GM21367 (cell line): Measurements from ENCODE around the gene ZNF444.

ENCODE experiments used
- ATAC-seq: cut with Tn5 transposase; IDR thresholded peaks from one replicate; pipeline ENCODE4 v1.9.1; 2021; ENCODE audit not compliant: unreplicated experiment

ZNF444 gene

DNA sequence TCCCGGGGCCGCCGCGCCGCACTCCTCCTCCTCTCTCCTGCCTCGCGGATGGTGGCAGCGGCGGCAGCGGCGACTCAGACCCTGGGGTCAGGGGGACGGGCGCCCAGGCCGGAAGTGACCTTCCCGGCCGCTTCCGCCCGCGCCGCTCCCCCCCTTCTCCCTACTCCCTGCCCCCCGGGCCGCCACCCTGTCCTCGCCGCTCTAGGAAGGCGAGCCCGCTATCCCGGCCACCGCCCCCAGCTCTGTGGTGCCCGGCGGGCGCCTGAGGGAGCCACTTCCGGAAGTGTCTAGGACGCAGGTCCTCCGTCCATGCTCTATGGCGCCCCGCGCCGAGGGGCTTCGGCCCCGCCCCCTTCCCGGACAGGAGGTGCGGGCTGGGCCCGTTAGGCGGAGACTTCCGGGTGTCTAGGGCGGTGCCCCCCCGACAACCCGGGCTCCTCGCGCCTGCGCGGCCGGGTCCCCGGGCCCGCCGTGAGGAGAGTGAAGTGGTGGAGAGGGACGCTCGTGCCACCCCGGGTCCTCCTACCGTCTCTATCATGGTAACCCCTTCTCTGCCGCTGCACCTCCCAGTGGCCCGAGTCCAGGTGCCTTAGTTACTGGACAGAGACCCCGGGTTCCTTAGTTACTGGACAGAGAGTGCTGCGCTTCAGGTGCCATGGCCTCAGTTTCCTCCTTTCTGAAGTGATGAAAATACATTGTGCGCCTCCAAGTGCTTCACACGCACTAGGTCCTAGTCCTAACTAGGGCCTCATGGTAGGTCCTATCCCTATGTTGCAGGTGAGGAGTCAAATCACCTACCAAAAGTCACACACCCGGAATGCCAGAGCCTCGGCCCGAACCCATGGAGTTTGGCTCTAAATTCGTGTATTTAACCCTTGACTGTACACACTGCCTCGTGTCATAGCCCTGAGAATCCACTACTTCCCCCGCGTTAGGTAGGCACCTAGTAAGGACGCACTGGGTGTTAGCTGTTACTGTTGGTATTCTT lies 19.6 kb upstream of the ZNF444 start, which contains the start of gene ZNF787:
Gene ZNF787, minus strand, starts transcription at position 116 of the 988 bp plus-strand sequence. CDS start 18,078 bp downstream, outside the sequence.
- peak; percentile 70 for ATAC-seq

DNA sequence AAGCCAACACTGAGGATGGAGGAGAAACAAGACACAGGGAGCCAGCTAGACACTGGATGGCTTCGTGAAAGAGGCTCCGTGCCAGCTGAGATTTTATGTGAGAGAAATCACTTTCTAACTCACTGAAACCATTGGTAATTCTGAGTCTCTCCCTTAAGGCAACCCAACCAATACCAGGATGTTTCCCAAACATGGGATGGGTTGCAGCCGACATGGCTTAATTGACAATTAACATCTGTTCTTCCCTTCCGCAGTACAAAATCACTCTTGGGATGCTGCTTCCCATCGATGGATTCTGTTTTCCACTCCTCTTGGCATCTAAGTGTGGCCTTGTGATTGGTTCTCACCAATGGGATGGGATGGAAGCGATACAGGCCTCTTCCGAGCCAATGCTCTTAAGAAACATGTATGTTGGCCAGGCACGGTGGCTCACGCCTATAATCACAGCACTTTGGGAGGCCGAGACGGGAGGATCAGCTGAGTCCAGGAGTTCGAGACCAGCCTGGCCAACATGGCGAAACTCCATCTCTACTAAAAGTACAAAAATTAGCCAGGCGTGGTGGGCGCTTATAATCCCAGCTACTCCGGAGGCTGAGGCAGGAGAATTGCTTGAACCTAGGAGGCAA lies 17.7 kb upstream of the ZNF444 start:
- no peak for ATAC-seq

DNA sequence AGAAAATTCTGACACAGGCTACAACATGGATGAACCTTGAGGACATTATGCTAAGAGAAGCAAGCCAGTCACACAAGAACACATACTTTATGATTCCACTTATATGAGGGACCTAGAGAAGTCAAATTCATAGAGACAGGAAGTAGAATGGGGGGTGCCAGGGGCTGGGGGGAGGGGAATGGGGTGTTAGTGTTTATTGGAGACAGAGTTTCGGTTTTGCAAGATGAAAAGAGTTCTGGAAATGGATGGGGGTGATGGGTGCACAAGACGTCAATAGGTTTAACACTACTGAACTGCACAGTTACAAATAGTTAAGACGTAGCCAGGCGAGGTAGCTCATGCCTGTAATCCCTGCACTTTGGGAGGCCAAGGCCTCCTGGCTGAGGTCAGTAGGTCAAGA lies 16.5 kb upstream of the ZNF444 start:
- ATAC-seq = no peak

DNA sequence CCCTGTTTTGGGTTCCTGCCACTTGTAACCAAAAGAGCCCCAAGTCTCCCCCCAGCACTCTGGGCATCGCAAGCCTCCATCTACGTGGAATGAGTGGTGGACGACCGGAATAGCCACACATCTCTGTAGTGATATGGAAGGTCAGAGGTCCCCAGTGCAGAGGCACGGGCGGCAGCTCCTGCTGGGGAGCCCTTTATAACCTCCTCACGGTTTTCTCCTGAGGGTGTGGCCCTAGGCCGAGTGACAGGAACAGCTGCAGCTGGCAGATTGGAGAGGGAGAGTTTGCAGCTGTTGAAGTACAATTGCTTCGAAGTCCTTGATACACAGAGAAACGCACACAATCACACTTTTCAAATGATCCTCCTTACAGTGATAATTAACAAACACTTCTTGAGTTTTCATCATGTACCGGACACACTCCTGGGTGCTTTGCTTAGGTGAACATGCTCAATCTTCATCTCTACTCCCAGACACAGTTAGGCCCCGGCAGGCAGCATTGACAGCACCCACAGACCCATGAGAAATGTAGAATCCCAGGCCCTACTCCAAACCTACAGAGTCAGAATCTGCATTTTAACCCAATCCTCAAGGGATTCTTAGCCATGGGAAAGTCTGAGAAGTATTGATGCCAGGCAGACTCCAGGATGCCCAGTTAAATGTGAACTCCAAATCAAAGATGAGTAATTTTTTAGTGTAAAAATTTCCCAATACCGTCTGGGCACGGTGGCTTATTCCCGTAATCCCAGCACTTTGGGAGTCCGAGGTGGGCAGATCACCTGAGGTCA lies 15.1 kb upstream of the ZNF444 start:
- no peak for ATAC-seq

DNA sequence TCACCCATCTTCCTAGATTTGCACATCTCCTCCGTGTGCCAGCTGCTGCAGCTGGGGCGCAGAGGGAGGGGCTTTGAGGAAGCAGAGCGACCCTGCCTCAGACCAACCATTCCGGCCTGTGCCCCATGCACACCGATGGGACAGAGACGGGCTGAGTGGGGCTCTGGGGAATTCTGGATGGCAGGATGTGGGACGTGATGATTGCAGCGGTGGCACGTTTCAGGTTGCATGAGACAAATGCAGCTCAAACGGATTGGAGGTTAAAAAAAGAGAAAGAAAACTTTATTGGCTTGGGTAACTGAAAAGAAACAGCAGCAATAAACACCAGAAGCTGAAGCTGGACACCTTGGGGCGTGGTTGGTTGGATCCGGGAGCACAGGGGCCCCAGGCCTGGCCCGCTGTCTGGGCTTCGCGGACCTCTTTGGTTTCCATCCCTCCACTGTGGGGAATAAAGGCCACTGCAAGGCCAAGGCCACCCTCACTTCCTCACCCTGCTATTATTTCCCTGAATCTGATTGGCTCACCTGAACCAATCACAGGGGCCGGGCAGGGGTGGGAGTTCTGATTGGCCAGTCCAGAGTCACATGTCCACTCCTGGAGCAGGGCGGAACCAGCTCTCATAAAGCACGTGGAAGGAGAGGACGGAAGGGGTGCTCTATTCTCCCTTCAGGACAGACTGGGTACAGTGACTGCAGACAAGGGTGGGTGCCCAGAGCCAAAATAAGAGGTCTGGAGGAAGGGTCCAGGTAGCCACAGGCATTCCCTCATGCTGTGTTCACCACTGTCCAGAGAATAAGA lies 13.9 kb upstream of the ZNF444 start:
- ATAC-seq = no peak

DNA sequence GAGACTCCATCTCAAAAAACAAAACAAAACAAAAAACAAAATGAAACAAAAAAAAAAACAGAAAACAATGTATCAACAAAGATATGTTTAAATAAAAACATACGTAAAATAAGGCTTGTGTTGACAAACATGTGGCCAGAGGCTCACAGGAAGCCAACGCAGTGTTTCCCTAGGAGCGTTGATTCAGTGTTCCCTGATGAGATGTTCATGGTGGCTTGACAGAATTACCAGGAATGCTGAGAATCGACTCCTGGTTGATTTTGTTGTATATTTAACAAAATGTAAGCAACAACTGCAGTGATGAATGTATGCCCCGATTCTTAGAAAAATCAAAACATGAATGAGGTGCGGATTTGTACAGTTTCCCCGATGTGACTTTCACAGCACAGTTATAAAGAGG lies 11.1 kb upstream of the ZNF444 start:
- no peak for ATAC-seq

DNA sequence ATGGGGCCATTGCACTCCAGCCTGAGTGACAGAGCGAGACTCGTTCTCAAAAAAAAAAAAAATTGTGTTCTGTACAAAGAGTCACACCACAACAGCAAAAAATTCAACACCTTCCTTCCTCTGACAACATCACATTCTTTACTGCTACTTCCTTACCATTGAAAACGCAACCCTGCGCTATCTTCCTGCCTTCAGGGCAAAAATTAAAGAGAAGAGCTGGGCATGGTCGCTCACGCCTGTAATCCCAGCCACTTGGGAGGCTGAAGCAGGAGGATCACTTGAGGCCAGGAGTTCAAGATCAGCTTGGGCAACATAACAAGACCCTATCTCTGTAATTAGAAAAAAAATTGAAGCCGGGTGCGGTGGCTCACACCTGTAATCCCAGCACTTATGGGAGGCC lies 9.4 kb upstream of the ZNF444 start:
- no peak for ATAC-seq

DNA sequence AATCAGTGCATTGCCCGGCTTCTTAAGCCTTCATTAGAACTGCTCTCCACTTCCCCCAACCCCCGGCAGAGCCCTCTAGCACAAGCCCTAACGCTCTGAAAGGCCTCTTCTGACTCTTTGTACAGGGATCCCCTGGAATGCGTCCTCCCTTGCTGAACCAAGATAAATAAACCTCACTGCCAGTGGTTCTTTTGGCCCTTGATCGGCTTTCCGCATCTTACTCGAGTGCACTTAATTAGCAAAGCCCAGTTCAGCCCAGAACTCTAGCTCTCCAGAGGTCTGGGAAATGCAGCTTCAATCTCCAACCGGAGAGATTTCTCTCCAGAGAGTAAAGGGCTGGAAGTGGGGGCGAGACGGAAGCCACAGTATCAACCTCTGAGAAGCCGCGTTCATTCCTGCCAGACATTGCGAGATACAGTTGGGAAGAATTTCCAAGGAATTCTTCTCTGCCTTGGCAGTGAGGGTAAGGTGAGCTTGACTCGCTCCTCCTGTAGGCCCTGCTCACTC lies 8.7 kb upstream of the ZNF444 start:
- no peak for ATAC-seq

DNA sequence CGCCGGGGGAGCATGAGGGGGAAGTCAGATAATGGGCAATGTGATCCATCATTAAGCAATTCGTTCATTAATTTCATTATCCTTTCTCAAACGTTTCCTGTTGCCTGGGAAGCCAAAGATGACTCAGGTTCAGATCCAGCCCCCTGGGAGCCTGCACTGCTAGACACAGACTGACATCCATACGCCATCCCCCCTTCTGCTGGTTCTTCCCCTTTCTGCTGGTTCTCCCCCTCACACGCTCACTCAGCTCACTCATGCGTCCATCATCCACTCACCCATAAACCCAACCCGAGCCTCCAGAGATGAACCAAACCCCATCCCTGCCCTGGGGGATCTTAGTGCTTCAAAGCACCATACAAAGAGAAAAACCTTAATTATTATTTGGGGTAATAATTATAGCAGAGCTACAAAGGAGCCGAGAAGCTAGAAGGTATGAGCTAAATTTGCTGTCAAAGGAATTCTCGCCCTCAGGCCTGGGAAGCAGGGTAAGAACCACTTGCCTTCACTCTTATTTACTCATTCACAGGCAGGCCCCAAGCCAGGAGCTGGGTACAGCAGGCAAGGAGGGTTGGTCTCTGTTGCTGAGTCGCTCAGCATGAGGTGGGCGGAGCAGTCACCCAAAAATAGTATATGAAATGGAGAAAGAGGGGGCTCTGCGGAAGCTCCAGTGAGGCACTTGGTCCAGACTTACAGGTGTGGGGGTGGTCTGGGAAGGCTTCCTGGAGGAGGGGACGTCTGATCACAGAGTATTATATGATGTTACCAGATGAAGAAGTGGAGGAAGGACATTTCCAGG lies 7.0 kb upstream of the ZNF444 start:
- ATAC-seq = no peak

DNA sequence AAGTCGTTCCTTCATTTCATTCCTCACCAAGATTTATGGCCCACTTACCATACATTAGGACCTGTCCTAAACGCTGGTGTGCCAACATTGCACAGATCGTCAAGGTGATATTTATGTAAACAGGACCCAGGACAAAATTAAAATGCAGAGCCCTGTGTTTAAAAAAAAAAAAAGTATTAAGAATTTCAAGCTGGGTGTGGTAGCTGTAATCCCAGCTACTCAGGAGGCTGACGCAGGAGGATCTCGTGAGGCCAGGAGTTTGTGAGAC lies 6.5 kb upstream of the ZNF444 start:
- ATAC-seq = no peak

DNA sequence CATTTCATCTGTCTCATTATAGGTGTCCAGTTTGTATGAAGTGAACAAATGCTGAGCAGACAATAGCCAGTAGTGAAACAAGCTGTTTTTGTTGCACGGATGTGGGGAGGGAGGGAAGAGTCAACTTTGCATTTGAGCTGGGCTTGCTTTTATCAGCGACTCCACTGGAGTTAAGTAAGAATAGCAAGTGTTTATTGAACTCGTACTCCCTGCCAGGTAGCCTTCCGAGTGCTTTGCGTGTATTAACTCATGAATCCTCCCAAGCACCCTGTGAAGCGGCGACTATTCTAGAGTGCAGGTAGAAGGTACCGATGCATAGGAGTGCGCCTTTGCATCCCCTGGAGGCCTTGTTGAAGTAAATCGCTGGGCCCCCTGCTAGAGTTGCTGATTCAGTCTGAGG lies 4.7 kb upstream of the ZNF444 start:
- no peak for ATAC-seq

DNA sequence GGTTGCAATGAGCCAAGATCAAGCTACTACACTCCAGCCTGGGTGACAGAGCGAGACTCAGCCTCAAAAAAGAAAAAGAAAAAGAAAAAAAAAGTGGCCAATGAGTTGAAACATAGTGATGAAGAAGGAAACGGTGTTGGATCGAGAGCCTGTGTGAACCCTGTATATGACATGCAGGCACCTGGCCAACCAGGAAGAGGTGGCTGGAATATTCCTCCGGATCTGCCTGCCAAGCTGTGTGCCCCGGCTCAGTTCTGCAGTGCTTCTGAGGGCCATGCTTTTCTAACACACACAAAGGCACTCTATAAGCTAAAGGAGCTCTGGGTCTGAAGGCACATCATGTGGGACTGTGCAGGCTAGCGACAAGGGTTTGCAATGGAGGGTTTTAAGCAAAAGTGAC lies 3.7 kb upstream of the ZNF444 start:
- ATAC-seq = no peak

DNA sequence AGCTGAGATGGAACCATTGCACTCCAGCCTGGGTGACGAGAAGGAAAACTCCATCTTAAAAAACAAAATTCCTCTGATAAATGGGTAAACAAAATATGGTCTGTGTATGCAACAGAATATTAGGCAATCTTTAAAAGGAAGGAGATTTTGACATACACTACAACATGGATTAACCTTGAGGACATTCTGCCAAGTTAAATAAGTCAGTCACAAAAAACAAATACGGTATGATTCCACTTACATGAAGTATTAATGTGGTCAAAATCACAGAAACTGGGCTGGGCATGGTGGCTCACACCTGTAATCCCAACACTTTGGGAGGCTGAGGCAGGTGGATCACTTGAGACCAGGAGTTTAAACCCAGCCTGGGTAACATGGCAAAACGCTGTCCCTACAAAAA lies 3.0 kb upstream of the ZNF444 start:
- no peak for ATAC-seq

DNA sequence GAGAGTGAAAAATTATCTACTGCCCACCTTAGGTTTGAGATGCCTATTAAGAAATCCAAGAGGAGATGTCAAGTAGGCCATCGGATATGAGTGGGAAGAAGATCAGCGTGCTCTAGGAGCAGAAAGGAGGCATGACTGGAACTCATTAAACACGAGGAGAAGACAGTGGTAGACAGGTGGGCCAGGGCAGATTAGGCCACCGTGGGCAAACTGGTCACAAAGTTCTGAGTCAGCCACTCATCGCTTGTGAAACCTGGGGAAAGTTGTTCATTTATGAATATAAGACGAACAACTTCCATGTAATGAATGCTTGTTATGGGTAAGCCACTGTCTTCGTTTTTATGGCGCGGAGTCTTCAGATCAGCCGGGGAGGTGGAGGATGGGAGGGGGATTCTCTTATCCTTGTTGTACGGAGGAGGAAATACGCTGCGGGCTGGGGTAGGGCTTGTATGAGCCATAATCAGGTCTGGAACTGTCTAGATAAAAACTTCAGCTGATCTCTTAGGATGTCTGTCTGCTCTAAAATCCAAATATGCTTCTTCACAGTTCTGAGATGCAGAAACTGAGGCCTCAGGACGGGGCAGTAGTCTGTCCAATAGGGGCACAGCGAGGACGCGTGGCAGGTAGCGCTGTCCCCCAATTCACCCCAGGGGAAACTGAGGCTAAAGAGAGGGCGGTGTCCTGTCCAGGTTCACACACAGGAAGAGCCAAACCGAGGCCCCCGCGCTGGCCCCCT lies 1.1 kb upstream of the ZNF444 start:
- peak; percentile 3 for ATAC-seq

DNA sequence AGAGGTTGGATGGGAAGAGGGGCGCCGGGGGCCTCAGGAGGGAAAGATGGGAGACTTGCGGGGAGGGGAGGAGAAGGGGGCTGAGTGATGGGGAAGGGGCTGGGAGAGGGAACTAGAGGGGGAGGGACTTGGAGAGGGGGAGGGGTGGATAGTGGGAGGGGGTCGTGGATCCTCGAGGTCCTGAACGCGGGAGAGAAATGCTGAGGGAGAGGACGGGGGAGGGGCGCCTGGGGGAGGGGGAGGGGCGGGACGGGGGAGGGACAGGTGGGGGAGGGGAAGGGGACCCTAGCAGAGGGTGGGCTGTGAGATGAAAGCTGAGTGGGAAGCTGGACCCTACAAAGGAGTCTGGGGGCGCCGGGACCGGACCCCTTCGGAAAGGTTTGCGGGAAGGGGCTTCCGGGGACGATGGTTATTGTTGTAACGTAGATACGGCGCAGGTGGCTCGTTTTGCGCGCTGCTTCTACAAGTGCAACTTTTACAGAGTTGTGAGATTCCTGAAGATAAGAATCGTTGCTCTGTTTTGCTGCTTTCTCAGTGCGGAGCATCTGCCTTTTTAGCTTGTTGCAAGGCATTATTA lies 418 bp downstream of the ZNF444 start:
- no peak for ATAC-seq

DNA sequence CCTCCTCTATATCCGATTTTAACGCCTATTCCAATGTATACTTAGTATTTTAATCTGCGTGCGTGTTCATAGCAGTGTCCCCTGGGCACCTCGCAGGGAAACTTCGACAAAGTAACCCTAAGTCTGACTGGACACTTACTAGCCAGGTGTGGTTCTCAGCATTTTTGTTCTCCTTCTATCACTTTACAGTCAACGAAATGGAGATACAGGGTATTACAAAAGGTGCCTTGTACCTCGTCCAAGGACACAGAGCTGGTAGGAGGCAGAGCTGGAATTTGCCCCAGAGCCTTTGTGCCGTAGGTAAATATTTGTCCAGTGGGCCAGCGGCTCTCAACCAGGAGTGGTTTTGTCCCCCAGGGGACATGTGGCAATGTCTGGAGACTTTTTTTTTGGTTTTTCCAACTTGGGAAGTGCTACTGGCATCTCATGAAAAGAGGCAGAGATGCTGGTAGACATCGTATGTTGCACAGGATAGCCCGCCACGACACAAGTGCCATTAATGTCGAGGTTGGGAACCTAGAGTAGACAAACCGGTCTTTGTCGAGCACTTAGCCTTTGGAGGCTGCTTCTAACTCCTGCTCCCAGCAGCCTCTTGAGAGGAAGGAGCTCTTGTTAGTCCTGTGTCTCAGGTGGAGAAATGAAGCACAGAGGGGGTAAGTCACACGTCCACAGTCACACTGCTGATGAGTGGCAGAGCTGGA lies 1.1 kb downstream of the ZNF444 start:
- no peak for ATAC-seq

DNA sequence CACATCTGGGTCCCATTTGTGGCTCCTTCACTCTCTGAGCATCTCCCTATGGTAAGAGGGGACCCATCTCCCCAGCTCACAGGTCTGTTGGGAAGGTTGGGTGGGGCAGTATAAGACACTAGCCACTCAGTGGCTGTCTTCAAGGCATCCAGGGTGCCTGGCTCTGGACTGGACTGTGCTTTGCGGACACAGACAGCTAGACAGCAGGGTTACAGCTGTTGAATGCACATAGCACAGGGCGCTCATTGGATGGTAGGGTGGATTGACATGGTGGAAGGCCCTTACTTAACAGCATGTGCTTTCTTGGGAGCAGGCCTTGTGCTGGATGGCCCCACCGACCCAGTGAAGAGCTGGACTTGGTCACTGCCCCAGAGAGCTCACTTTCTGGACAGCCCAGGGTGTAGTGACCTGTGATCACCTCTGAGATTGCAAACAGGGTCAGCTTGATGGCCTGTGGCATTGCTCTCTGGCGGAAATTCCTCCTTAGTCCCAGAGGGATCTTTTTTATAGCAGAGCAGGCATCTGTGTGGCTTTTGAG lies 1.9 kb downstream of the ZNF444 start:
- no peak for ATAC-seq

DNA sequence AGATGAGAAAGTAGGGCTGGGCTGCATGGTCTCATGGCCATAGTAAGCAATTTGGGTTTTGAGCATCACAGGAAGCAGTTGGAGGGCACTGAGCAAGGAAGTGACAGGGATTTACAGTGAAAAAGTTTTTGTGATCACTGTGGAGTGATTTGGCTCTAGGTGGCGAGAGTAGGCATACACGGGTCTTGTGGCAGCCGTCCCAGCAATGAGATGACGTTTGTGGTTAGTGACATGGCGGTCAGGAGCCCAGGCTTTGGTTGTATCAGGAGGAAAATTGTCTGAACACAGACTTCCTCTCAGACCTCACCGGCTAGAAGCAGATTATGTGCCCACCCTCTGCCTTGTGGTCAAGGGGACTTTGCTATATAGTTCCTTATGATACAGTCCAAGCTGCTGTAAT lies 3.3 kb downstream of the ZNF444 start:
- no peak for ATAC-seq
